A673 (cell line): ENCODE data around the gene C8B. TPM values are rescaled to one million over a fixed set of nuclear protein-coding genes. Genes with fewer than 3 reads are reported as not detected.

Source experiments
- BruUV-seq: library from RNA; stranded (reverse); fragments of 400-500 nt; replicated peaks from 2 replicates; lab custom pipeline; 2021; lab: Mats Ljungman, UMichigan
- CTCF ChIA-PET: fragments of 300-600 bp; sonication (Branson Sonifier 250); formaldehyde crosslinking; loops from one replicate; lab custom pipeline; 2022; ENCODE audit warnings: antibody characterized with exemption; lab: Charles Lee
- POLR2A ChIA-PET: fragments of 300-600 bp; sonication (Branson Sonifier 250); formaldehyde crosslinking; loops from one replicate; lab custom pipeline; 2022; ENCODE audit warnings: antibody characterized with exemption; ENCODE audit not compliant: low non-redundant PET; lab: Charles Lee
- DNase-seq: peaks from one replicate; pipeline ENCODE4 v3.0.0-alpha.2; 2015; ENCODE audit warnings: low spot score
- H3K27ac ChIP-seq: fragments of 200-600 bp; sonication (generic); 2 replicates; pipeline ENCODE4 v1.5.1; 2016; ENCODE audit warnings: mixed run types, low read depth, mild to moderate bottlenecking, mixed read lengths, antibody characterized with exemption, low read length; ENCODE audit not compliant: poor library complexity, severe bottlenecking
- H3K27me3 ChIP-seq: fragments of 200-600 bp; sonication (generic); replicated peaks from 2 replicates; pipeline ENCODE4 v1.6.1; 2017; ENCODE audit warnings: mixed run types, low read depth, mild to moderate bottlenecking, mixed read lengths, antibody characterized with exemption, low read length; ENCODE audit not compliant: insufficient read depth, poor library complexity
- H3K36me3 ChIP-seq: fragments of 200-600 bp; sonication (generic); 2 replicates; pipeline ENCODE4 v1.6.1; 2016; ENCODE audit warnings: mixed run types, mild to moderate bottlenecking, mixed read lengths, antibody characterized with exemption, low read length; ENCODE audit not compliant: insufficient read depth, poor library complexity, severe bottlenecking
- H3K4me1 ChIP-seq: fragments of 200-600 bp; sonication (generic); 2 replicates; pipeline ENCODE4 v1.6.1; 2017; ENCODE audit warnings: mixed run types, mild to moderate bottlenecking, mixed read lengths, antibody characterized with exemption, low read length; ENCODE audit not compliant: insufficient read depth, poor library complexity, severe bottlenecking
- H3K4me3 ChIP-seq: fragments of 200-600 bp; sonication (generic); 2 replicates; pipeline ENCODE4 v1.5.1; 2016; ENCODE audit warnings: low read depth, mixed run types, mild to moderate bottlenecking, mixed read lengths, low read length; ENCODE audit not compliant: poor library complexity, severe bottlenecking
- H3K9me3 ChIP-seq: fragments of 200-600 bp; sonication (generic); 2 replicates; pipeline ENCODE4 v1.6.1; 2016; ENCODE audit warnings: mixed run types, low read depth, mild to moderate bottlenecking, mixed read lengths, antibody characterized with exemption, low read length; ENCODE audit not compliant: poor library complexity, severe bottlenecking
- CTCF ChIP-seq: fragments of 300-800, 200-600 bp; sonication (generic); conservative IDR thresholded peaks from 2 replicates; pipeline ENCODE4 v1.5.1; 2017; ENCODE audit warnings: low read depth, mild to moderate bottlenecking, antibody characterized with exemption, low read length, moderate library complexity, mixed read lengths
- EZH2 ChIP-seq: fragments of 200-600 bp; sonication (generic); IDR thresholded peaks from 2 replicates; pipeline ENCODE4 v1.6.1; 2017; ENCODE audit warnings: borderline replicate concordance, low read depth, mild to moderate bottlenecking, mixed read lengths, antibody characterized with exemption, low read length; ENCODE audit not compliant: poor library complexity, severe bottlenecking
- intact Hi-C: fragments of 100-400 bp; cut with micrococcal nuclease; formaldehyde crosslinking; loops from one replicate; pipeline ENCODE4 v1.10.0; 2022; ENCODE audit not compliant: unreplicated experiment
- total RNA-seq: library from RNA; stranded (reverse); gene quantifications from 2 replicates; pipeline ENCODE4 v1.2.3, GENCODE V29; 2021

Gene C8B
- total RNA-seq, 1 experiment from 2014 or later = 0.39 TPM

GRCh38 chr1:56924116-56924515 is 41.7 kb downstream of the C8B start:
- intact Hi-C loops = no loop called here
- ChIA-PET CTCF (no interaction called here), POLR2A (no interaction called here)
- no peak for DNase-seq
- no peaks in the 10 kb centered on the region for H3K9me3 ChIP-seq
- H3K4me1 ChIP-seq = peaks cover 21% of the 10 kb centered on the region
- TF ChIP-seq EZH2 (no peak), CTCF (no peak)
- no peaks in the 10 kb centered on the region for H3K36me3 ChIP-seq
- BruUV-seq = no TSS peak
- H3K27ac ChIP-seq = no peak overlapping the region
- H3K27me3 ChIP-seq = no peaks in the 10 kb centered on the region
- no peak overlapping the region for H3K4me3 ChIP-seq

GRCh38 chr1:56923201-56923600 is 42.6 kb downstream of the C8B start:
- Histone ChIP-seq H3K9me3 (no peaks in the 10 kb centered on the region), H3K4me1 (peaks cover 21% of the 10 kb centered on the region), H3K27me3 (no peaks in the 10 kb centered on the region), H3K36me3 (no peaks in the 10 kb centered on the region), H3K4me3 (no peak overlapping the region), H3K27ac (no peak overlapping the region)
- TF ChIP-seq EZH2 (no peak), CTCF (no peak)
- DNase-seq = no peak
- POLR2A ChIA-PET = no interaction called here
- BruUV-seq = no TSS peak
- intact Hi-C loops = no loop called here
- CTCF ChIA-PET = no interaction called here

- Histone ChIP-seq H3K27ac (no peak overlapping the region), H3K4me1 (peaks cover 17% of the 10 kb centered on the region), H3K9me3 (no peaks in the 10 kb centered on the region), H3K4me3 (no peak overlapping the region), H3K27me3 (no peaks in the 10 kb centered on the region), H3K36me3 (no peaks in the 10 kb centered on the region)
- intact Hi-C loops = no loop called here
- peak; percentile 12 for DNase-seq
- CTCF ChIA-PET = no interaction called here
- POLR2A ChIA-PET = no interaction called here
- BruUV-seq = no TSS peak
- TF ChIP-seq EZH2 = no peak
- TF ChIP-seq CTCF = no peak
Observed at GRCh38 chr1:56922507-56922906, 43.3 kb downstream of the C8B start.
